Fibroblast of mammary gland (primary cell): ENCODE measurements around the gene MAGEA8.
"Not testable (repeated sequence)": the region's sequence is repeated elsewhere in the genome, so short reads cannot be mapped to it uniquely, and the experiment has no call there.

Experiments
- DNase-seq: peaks from one replicate; pipeline ENCODE4 v3.0.0-alpha.2; 2010; ENCODE audit warnings: low read depth
- H3K4me3 ChIP-seq: 2 replicates; pipeline ENCODE4 v1.5.1; 2011; ENCODE audit warnings: low read depth, mild to moderate bottlenecking, low read length, moderate library complexity; ENCODE audit not compliant: control insufficient read depth
- TF ChIP-seq, protein P1 (sequence below): conservative IDR thresholded peaks from 2 replicates; pipeline ENCODE4 v1.5.1; 2011; ENCODE audit warnings: low read depth, low read length, inconsistent platforms; ENCODE audit not compliant: control insufficient read depth, insufficient read depth

The MAGEA8 gene, protein sequence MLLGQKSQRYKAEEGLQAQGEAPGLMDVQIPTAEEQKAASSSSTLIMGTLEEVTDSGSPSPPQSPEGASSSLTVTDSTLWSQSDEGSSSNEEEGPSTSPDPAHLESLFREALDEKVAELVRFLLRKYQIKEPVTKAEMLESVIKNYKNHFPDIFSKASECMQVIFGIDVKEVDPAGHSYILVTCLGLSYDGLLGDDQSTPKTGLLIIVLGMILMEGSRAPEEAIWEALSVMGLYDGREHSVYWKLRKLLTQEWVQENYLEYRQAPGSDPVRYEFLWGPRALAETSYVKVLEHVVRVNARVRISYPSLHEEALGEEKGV

DNA sequence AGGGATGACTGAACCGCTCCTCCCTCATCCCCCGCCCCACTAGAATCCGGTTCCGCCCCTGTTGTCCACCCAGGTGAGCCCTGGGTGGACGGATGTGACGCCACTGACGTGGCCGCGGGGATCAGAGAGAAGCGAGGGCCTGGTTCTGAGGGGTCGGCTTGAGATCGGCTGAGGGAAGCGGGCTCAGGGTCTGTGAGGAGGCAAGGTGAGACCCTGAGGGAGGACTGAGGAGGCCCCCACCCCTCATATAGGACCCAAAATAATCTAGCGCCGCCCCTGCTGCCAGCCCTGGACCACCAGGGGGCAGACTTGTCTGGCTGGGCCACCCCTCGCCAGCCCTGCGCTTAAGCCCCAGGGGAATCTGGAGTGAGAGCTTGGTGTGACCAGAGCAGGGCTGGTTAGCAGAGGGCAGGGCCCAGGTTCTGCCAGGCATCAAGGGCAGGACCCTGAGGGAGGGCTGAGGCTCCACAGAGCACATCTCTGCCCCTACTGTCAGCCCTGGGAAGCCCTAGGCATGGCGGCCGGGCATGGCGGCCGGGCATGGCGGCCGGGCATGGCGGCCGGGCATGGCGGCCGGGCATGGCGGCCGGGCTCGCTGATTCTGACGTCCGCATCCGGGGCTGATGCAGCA is at the start of gene MAGEA8:
Gene MAGEA8, plus strand, starts transcription at position 103 of the 631 bp plus-strand sequence. CDS start 3,090 bp downstream, outside the sequence.
- no peak for DNase-seq

DNA sequence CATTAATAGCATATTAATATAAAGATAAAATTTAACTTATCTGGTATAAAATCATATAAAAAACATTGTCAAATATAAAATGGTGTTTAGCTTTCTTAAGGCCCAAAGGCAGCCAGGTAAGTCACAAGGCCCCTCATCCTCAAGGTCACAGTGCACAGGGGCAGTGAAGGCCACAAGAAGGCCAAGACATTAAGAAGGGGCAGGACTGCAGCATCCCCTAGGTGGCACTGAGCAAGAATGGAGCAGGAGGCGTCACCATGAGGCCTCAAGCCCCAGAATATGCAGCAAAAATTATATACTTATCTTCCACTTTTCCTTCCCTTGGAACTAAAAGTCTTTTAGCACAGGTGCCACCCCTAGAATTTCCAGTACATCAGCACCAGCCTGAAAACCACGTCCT is 49.5 kb upstream of the MAGEA8 start:
- H3K4me3 ChIP-seq = no peak overlapping the region
- TF ChIP-seq, protein P1, sequence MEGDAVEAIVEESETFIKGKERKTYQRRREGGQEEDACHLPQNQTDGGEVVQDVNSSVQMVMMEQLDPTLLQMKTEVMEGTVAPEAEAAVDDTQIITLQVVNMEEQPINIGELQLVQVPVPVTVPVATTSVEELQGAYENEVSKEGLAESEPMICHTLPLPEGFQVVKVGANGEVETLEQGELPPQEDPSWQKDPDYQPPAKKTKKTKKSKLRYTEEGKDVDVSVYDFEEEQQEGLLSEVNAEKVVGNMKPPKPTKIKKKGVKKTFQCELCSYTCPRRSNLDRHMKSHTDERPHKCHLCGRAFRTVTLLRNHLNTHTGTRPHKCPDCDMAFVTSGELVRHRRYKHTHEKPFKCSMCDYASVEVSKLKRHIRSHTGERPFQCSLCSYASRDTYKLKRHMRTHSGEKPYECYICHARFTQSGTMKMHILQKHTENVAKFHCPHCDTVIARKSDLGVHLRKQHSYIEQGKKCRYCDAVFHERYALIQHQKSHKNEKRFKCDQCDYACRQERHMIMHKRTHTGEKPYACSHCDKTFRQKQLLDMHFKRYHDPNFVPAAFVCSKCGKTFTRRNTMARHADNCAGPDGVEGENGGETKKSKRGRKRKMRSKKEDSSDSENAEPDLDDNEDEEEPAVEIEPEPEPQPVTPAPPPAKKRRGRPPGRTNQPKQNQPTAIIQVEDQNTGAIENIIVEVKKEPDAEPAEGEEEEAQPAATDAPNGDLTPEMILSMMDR = no peak
- DNase-seq = no peak

More for the DNA sequence above, at the start of gene MAGEA8:
- H3K4me3 ChIP-seq = no peak within 1 kb of the TSS
- TF ChIP-seq, protein P1 = no peak

DNA sequence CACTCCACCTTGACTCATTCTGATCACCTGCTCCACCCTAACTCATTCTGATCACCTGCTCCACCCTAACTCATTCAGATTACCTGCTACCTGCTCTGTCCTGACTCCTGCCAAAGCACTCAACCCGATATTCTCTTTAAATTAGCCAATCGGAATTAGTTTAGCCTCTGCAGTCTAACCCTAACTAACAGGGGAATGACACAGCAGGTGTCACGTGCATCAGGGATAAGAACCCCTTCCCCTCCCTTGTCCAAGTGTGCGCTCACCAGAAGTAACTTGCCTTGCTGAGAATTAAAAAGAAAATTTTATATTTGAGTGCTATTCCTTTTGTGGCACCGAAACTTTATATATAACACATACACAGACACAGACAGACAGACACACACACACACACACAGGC is 44.3 kb upstream of the MAGEA8 start:
- DNase-seq, H3K4me3 ChIP-seq: not testable (repeated sequence)

DNA sequence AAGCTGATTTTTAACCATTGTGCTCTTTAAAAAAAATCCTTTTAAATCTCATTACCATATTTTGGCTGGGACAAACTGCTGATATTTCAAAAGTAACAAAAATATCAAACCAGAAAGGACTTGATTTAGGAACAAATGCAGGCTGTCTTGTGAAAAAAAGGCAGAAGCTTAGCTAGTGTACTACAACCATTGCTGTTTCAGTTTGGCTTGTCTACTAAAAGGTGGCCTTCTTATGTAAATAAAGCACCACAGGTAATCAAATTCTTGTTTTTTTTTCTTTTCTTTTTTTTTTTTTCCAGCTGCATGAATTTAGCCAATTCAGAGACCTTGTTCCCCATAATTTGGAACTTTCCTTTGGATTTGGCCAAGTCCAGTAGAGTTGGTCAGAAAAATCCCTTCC is 43.8 kb upstream of the MAGEA8 start:
- H3K4me3 ChIP-seq = no peak overlapping the region
- DNase-seq = no peak
- TF ChIP-seq, protein P1 = no peak

DNA sequence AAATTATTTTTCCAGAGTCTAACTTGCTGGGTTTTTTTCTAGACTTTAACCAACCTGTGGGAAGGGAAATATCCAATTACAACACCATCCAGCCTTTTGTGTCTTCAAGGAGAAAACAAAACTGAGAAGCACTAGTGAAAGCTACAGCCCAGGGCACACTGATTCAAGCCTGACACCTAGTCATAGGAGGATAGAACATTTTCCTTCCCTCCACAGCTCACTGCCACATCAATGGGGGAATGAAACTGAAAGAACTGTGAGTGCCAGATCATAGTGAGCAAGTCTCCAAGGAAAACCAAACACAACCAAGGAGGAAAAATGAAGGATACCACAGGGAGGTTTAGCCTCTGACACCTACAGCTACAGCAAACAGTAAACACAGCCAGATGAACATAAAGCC is 43.3 kb upstream of the MAGEA8 start:
- no peak overlapping the region for H3K4me3 ChIP-seq
- no peak for DNase-seq
- TF ChIP-seq, protein P1 = no peak

DNA sequence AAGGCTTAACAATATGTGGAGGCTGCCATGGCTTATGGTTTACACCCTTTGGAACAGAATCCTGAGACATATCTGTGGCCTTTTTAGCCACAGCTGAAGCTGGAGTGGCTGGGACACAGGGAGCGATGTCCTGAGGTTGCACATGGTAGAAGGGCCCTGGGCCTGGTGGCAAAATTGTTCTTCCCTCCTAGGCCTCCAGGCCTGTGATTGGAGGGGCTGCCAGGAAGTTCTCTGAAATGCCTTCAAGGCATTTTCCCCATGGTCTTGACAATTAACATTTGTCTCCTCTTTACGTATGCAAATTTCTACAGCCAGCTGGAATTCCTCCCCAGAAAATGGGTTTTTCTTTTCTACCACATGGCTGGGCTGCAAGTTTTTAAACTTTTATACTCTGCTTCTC is 39.1 kb upstream of the MAGEA8 start:
- no peak overlapping the region for H3K4me3 ChIP-seq
- TF ChIP-seq, protein P1 = no peak
- DNase-seq = no peak

DNA sequence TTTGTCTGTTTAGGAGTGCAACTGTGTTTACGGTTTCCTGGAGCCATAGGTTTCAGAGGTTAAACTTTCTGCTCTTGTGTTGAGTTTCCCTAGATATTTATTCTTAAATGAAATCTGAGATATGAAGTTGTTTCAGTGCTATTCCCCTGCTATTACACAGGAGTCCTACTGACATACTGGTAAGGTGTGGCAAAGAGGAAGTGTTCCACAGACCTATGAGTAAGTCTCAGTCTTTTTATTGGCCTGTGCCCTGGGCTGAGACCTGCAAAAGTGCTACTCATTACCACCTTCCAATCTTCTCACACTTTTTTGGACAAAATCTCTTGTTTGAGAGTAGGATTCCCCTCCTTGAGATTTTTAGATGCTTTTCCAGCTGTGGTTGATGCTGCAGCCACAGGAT is 35.6 kb upstream of the MAGEA8 start:
- TF ChIP-seq, protein P1 = no peak
- DNase-seq = no peak
- H3K4me3 ChIP-seq = no peak overlapping the region
